Sigmoid colon (tissue), 4 donors: Measurements from ENCODE around the gene MAST4.

Experiments used
- CTCF ChIP-seq, 4 experiments: fragments of 450-650 bp in 3 of 4; fragments of 200-600 bp in 1 of 4; IDR thresholded peaks; one replicate each; pipeline ENCODE4 v1.5.1; 2016 to 2019; ENCODE audit warnings: antibody characterized with exemption in 4 of 4, mild to moderate bottlenecking in 3 of 4, moderate library complexity in 2 of 4
- POLR2A ChIP-seq, 2 donors: fragments of 450-650 bp; IDR thresholded peaks; one replicate each; pipeline ENCODE4 v1.6.1; 2016; ENCODE audit warnings: antibody characterized with exemption in 2 of 2, mild to moderate bottlenecking in 2 of 2, moderate library complexity in 2 of 2
- POLR2AphosphoS5 ChIP-seq, 4 donors: sonication (generic); formaldehyde crosslinking; IDR thresholded peaks; one replicate each; pipeline ENCODE4 v1.6.1; 2017; ENCODE audit warnings: antibody characterized with exemption in 4 of 4

- no peak for TF ChIP-seq CTCF (IDR thresholded peaks at IDR 0.05)
- no peak for TF ChIP-seq POLR2AphosphoS5 (IDR thresholded peaks at IDR 0.05)
- no peak for TF ChIP-seq POLR2A (IDR thresholded peaks at IDR 0.05)
Observed at GRCh38 chr5:66789434-66789833, 193.2 kb downstream of the MAST4 start.
